IMR-90 (cell line): ENCODE measurements around the gene NPFF.

Experiments
- CEBPB ChIP-seq: IDR thresholded peaks from 2 replicates; pipeline ENCODE4 v1.6.1; 2012; ENCODE audit warnings: low read depth, low read length, improper control_type of control experiment
- CTCF ChIP-seq: conservative IDR thresholded peaks from 2 replicates; pipeline ENCODE4 v1.5.1; 2012; ENCODE audit warnings: mild to moderate bottlenecking, low read depth, low read length, improper control_type of control experiment
- MAFK ChIP-seq: IDR thresholded peaks from 2 replicates; pipeline ENCODE4 v1.6.1; 2012; ENCODE audit warnings: low read depth, low read length, improper control_type of control experiment
- MAZ ChIP-seq: IDR thresholded peaks from 2 replicates; pipeline ENCODE4 v1.6.1; 2012; ENCODE audit warnings: low read depth, mild to moderate bottlenecking, low read length, improper control_type of control experiment, moderate library complexity, borderline replicate concordance
- MXI1 ChIP-seq: IDR thresholded peaks from 2 replicates; pipeline ENCODE4 v1.6.1; 2012; ENCODE audit warnings: low read depth, mild to moderate bottlenecking, low read length, moderate library complexity, borderline replicate concordance
- NFE2L2 ChIP-seq: fragments of 150-350 bp; IDR thresholded peaks from 2 replicates; pipeline ENCODE4 v1.6.1; 2016; ENCODE audit warnings: low read depth, mild to moderate bottlenecking, low read length
- POLR2A ChIP-seq: IDR thresholded peaks from 2 replicates; pipeline ENCODE4 v1.6.1; 2012; ENCODE audit warnings: mild to moderate bottlenecking, low read depth, low read length
- RAD21 ChIP-seq: IDR thresholded peaks from 2 replicates; pipeline ENCODE4 v1.6.1; 2012; ENCODE audit warnings: low read length, improper control_type of control experiment
- RCOR1 ChIP-seq: IDR thresholded peaks from 2 replicates; pipeline ENCODE4 v1.6.1; 2012; ENCODE audit warnings: mild to moderate bottlenecking, low read length, improper control_type of control experiment; ENCODE audit not compliant: insufficient replicate concordance
- USF2 ChIP-seq: fragments of 150-350 bp; IDR thresholded peaks from 2 replicates; pipeline ENCODE4 v1.6.1; 2017; ENCODE audit warnings: mild to moderate bottlenecking, antibody characterized with exemption, low read length, low read depth

- TF ChIP-seq MAFK (no peak), NFE2L2 (no peak), CEBPB (no peak), RAD21 (no peak), MXI1 (no peak), CTCF (no peak), POLR2A (no peak; the same call in 1 of the 2 replicates), MAZ (no peak), USF2 (no peak), RCOR1 (no peak)
Observed at GRCh38 chr12:53483225-53483978, 23.9 kb downstream of the NPFF start.
